GM18519 (cell line): ENCODE results near the gene DAPK1.

Experiments
- ATAC-seq: cut with Tn5 transposase; IDR thresholded peaks from one replicate; pipeline ENCODE4 v1.9.1; 2021; ENCODE audit warnings: mild to moderate bottlenecking, moderate library complexity; ENCODE audit not compliant: unreplicated experiment, low FRiP score

Gene DAPK1

DNA sequence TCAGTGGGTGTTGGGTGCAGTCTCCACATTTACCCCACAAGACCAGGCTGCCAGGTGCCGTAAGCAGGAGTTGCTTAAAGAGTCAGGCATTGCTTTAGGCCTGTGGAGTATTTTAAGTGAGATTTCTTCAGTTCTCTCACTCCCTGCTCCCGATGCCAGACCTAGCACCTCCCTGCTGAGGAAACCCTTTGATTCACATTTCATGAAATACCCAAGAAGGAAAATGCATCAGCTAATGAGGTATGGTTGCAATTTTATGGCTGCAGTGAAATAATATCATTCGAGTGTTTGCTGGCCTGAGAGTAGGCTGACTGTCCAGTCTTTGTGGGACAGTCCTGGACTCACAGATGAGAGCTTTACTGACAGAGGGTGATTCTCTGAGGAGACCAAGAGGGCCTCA lies 160.8 kb downstream of the DAPK1 start:
- ATAC-seq: no peak

DNA sequence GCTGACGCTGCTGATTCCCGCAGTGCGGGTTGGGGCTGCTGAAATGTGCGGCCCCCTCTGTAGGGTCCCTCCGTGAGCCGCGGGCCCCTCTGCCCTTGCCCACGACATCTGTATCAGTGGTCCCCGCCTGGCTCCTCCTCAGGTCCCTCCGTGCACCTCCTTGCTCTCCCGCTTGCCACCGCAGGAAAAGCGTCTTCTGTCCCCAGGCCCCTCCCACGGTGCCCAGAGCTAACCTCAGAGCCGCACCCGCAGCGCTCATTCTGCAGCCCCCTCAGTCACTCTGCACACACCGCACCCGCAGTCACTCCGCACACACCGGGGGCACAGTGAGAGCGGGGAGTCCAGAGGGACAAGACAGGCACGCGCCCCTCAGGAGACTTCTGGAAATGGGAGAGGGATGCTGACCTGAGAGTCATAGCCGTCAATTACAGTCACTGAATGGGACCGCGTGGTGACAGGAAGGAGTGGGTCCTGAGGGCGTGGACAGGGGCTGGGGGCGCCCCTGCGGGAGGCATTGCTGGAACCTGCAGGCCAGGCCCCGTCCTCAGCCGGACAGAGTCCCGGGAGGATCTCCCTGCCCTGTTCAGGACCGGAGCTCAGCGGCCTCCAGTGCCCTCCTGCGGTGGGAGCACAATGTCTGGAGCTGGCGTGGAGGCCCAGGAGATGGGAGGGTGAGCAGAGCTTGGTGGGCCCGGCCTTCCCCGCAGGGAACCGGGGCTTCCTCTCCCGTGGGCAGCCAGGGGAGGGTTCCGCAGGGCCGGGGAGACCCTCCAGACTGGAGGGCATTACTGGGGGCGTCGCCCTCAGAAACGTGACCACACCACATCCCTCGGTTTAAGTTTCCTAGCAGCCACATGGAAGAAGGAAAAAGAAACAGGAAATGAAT lies 162.1 kb downstream of the DAPK1 start:
- no peak for ATAC-seq

DNA sequence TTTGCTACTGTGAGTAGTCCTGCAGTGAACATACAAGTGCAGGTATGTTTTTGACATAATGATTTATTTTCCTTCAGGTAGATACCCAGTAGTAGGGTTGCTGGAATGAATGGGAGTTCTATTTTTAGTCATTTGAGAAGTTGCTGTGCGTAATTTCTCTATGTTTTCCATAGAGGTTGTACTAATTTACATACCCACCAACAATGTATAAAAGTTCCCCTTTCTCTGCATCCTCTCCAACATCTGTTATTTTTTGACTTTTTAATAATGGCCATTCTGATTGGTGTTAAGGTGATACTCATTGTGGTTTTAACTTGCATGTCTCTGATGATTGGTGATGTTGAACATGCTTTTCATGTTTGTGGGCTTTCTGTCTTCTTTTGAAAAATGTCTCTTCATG lies 163.6 kb downstream of the DAPK1 start:
- ATAC-seq: no peak

GRCh38 chr9:87662808-87663528 lies 165.3 kb downstream of the DAPK1 start:
- no peak for ATAC-seq

- no peak for ATAC-seq
These were observed 165.9 kb downstream of the DAPK1 start for GRCh38 chr9:87663556-87663955.

GRCh38 chr9:87664153-87665060 lies 166.7 kb downstream of the DAPK1 start:
- no peak for ATAC-seq

- ATAC-seq: no peak
These were observed 167.8 kb downstream of the DAPK1 start for GRCh38 chr9:87665505-87665904.

- no peak for ATAC-seq
These were observed 169.6 kb downstream of the DAPK1 start for GRCh38 chr9:87667164-87667738.

- no peak for ATAC-seq
These were observed 170.6 kb downstream of the DAPK1 start for GRCh38 chr9:87668222-87668621.

DNA sequence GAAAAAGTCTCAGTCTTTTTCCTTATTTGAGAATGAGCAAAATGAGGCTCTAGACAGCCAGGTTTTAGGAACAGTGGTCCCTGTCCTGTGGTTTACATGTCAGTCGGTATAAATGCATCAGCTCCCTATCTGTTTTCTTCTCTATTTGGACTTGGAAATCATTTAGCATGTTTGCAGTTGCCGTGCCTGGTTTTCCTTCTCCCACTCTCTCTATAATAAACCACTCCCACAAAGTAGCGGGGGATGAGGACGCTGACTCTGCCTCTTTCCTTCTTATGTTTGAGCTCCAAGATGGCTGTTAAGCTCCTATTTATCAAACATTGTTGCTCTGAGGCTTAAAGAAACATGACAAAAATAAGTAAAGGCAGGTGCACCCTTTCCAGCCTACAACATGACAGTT lies 171.1 kb downstream of the DAPK1 start:
- ATAC-seq: no peak

DNA sequence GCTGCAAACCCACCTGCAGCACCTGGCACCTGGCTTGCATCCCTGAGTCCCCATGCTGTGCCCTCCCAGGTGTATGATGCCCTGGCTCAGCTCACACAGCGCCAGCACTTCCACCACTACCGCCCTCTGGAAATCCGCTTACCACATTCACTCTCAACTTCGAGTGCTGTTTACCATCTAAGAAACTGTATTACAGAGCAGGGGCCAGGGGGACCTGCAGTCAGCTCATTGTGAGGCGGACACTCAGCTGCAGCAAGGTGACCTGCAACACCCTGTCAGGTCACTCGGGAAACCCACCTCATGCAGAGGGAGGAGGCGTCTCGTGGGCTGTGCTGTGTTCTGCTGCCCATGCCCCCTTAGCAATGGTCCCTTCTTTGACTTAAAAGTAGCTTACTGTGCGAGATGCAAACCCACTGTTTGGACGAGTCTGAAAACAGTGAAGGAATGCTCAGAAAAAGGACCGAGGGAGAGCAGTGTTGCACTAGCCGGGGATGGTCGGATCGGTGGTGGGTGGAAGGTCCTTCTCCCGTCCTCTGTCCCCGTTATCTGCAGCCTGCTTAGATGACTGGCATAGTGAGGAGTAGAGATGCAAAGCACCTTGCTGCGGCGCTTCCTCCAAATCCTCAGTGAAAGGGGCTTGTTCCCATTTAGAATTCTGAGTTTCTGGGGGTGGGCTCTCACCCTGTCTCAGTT lies 173.1 kb downstream of the DAPK1 start:
- no peak for ATAC-seq

- ATAC-seq: no peak
These were observed 173.8 kb downstream of the DAPK1 start for GRCh38 chr9:87671478-87671877.

DNA sequence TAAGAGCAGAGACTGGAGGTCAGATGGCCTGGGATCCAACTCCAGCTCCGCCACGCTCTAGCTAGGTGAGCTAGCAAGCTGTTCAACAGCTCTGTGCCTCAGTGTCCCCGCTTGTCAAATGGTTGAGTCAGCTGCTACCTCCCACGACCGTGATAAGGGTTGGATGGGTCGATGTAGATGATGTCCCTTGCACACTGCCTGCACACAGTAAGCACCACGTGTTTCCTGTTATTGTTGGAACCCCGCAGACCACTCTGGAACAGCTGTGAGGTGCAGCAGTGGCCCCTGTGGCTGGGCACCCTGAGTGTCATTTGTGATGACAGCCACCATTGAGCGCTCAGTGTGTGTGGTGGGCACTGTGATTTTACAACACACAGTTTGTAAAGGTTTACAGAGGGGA lies 174.3 kb downstream of the DAPK1 start:
- ATAC-seq: no peak

DNA sequence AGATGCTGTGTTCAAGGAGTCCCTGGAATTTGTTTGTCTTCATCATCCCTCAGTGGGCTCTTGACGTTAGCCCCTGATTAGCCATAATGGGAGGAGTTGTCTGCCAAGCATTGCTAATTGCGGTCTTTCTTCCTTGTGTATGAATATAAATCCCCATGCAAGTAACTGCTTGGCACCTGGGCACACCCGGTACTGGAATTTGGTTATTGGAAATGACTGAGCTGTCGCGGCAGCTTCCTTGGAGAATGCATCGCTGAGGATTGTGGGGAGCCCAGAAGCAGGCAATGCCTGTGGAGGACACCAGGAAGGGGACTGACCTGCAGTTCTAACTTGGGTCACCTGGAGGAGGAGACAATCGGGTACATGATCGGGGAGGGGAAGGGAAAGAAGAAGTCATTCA lies 174.9 kb downstream of the DAPK1 start:
- no peak for ATAC-seq

GRCh38 chr9:87673446-87674120 lies 175.9 kb downstream of the DAPK1 start:
- ATAC-seq: no peak

DNA sequence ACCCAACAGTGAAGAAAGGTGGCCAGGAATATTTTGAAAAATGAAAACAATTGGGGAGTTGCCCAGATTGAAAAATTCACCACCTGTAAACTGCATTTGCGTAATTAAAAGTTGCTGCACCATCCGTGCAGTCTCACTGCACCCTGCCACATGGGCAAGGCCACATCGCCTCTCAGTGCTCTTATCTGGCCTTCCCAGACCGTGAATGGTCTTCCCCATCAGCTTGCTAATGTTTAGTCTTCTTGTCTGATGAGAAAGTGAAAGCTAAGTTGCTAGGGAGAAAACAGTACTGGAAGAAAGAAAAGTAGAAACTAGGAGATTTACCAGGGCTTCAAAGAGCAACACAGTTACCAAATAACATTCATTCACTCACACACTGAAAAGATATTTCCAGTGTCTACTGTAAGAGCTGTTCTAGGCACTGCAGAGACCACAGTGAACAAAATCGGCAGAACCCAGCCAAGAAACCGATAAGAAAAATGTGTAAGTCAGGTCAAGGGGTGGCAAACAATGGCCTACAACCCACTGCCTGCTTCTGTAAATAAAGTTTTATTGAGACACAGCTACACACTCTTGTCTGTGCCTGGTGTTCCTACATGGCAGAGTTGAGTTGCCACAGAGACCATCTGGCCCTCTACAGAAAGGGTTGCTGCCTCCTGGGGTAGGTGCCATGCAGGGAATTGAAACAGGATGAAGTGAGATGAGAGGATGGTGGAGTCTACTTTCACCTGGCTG lies 177.1 kb downstream of the DAPK1 start:
- no peak for ATAC-seq

- no peak for ATAC-seq
These were observed 178.3 kb downstream of the DAPK1 start for GRCh38 chr9:87675906-87676515.
